Uterine smooth muscle cell (primary cell): ENCODE results near the gene CHCHD1. TPM values are rescaled to one million over a fixed set of nuclear protein-coding genes. Genes with fewer than 3 reads are reported as not detected.

Source experiments
- total RNA-seq: library from RNA; depleted of rRNA; stranded (reverse); fragments of >200 nt; gene quantifications from 2 replicates; pipeline ENCODE4 v1.2.3, GENCODE V29; 2014

The CHCHD1 gene
- 17.5 and 19.4 TPM in 2 replicates for total RNA-seq

DNA sequence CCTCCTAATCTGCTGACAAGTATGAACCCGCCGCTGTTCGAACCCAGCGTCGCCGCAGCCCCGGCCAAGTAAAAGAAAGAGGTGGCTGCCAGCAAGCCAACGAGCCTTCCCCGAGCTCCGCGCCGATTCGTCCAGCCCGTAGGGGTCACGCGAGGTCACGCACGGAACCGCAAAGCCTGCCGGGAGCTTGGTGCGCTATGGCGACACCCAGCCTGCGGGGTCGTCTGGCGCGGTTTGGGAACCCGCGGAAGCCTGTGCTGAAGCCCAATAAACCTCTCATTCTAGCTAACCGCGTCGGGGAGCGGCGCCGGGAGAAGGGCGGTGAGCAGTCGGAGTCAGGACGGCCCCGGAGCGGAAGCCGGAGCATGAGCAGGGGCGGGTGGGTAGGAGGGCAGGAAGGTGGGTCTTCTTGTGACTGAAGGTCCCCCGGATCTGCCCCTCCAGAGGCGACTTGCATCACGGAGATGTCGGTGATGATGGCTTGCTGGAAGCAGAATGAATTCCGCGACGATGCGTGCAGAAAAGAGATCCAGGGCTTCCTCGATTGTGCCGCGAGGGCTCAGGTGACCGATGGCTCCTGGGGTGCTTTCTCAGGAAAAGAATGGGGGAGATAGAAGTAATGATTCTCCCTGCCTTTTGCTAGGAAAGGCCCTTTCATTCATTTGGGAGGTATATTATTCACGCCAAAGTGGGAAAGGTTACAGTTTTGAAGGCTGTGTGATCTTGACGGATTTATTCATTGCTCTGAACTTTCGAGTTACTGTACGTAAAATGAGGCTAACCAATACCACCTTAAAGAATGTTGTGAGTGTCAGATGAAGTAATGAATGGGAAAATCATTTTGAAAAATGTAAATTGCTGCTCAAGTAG, at the start of gene CHCHD1:
Gene CHCHD1, plus strand, starts transcription at position 170 of the 870 bp plus-strand sequence. Its CDS starts 28 bp downstream, at position 198.

GRCh38 chr10:73743905-73744663, 37.8 kb upstream of the CHCHD1 start, which contains the start of gene SEC24C:
Gene SEC24C (plus strand): TSS chr10:73744372. CDS start chr10:73746833, 2,461 bp downstream.

DNA sequence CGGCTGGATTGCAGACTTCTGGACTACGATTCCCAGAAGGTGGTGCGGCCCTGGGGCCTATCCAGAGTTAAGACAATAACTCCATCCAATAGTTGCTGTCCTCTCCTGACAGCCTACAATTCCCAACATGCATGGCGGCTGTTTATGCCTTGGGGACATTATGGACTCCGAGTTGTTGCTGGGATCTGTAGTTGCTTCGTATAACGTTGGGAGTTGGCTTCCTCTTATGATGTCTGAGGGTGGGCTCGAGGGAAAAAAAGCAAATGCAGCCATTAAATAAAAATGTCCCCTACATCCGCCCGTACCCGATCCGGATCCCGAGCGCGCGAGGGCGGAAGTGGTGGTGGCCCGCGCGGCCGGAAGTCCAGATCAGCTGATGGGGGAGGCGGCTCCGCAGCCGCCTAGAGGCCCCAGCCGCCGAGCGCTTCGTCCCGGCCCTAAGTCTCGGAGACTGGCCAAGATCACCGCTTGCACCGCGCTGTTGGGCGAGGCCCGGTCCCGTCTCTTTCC, 3.4 kb downstream of the CHCHD1 start, which contains the start of gene ZSWIM8:
Gene ZSWIM8, plus strand, starts transcription at position 396 of the 510 bp plus-strand sequence. CDS start 273 bp downstream, outside the sequence.

Other genes starting within 250 kb of the CHCHD1 start
- gene USP54, start 190.7 kb upstream of the CHCHD1 start, total RNA-seq = 35.5 and 38.4 TPM in 2 replicates
- gene MYOZ1, start 140.6 kb upstream of the CHCHD1 start, total RNA-seq = not detected in 2 replicates
- under 0.01 TPM in 1 of 2 replicates, not detected in the other for gene SYNPO2L, start 126.0 kb upstream of the CHCHD1 start, total RNA-seq
- gene AGAP5, start 83.9 kb upstream of the CHCHD1 start, total RNA-seq = 2.7 and 3.4 TPM in 2 replicates
- 59.4 and 64.3 TPM in 2 replicates for gene SEC24C, start 37.7 kb upstream of the CHCHD1 start, total RNA-seq
- gene ZSWIM8, start 3.6 kb downstream of the CHCHD1 start, total RNA-seq = 44.9 and 65.5 TPM in 2 replicates
- gene NDST2, start 29.6 kb downstream of the CHCHD1 start, total RNA-seq = 12.2 and 19.6 TPM in 2 replicates
- 27.2 and 28.0 TPM in 2 replicates for gene CAMK2G, start 92.5 kb downstream of the CHCHD1 start, total RNA-seq
- gene PLAU, start 129.1 kb downstream of the CHCHD1 start, total RNA-seq = 81.5 and 153 TPM in 2 replicates
- gene VCL, start 216.1 kb downstream of the CHCHD1 start, total RNA-seq = 223 and 227 TPM in 2 replicates